Adipose tissue (tissue), 3 donors: Measurements from ENCODE around the gene TMEM223. TPM values are rescaled to one million over a fixed set of nuclear protein-coding genes. Genes with fewer than 3 reads are reported as not detected.
"Not testable (repeated sequence)": the region's sequence is repeated elsewhere in the genome, so short reads cannot be mapped to it uniquely, and the experiment has no call there.

Experiments used
- H3K27ac ChIP-seq: one replicate; pipeline ENCODE4 v1.5.1; 2013; ENCODE audit warnings: low read depth, low read length
- WGBS, 3 donors: extraction: QIAGEN DNeasy Blood & Tissue Kit; methylation state at CpG; one replicate each; pipeline ENCODE4 v1.1.7; 2013; 5-methylcytosine and 5-hydroxymethylcytosine counted together
- polyA plus RNA-seq, 3 donors: library from polyadenylated mRNA; stranded (reverse); fragments of 200-250 nt; gene quantifications; one replicate each; pipeline ENCODE4 v1.2.3, GENCODE V29; 2013
- donor health status: healthy with polysubstance abuse.
- donor health status: Bipolar disorder and iron deficiency.
- donor health status: healthy.

Gene TMEM223
- 10 to 100 TPM; 16.2 to 19.9 (median 19.3) TPM for polyA plus RNA-seq

DNA sequence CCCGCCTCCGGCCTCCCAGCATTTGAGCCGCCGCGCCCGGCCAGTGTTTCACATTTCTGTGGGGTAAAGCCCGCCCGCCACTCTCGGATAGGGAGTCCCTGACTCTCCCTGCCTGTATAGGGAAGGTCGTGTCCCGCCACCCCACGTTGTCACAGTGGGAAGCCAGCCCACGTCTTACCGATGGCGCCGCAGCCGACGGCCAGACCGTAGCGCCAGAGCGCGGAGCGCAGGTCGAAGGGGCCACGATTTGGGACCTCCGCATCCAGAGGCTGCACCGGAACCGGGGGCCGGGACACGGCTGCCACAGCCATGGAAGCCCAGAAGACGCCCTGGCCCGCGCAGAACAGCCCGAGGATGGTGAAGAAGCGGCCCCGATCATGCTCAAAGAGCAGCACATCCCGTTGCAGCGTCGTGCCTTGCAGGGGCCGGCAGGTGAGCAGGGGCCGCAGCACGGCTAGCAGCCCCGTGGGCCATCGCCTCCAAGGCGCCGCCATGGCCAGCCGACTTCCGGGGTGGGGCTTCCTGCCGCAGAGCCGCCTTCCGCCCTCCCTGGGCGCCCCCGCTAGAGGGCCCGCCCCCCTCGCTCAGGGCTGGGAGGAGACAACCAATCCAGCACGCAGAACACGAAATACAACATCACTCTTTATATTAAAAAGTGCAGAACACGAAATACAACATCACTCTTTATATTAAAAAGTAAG, at the start of gene TMEM223:
TMEM223 (minus strand) TSS at position 506 of the 701 bp plus-strand sequence; CDS start at position 494, 12 bp downstream.
- H3K27ac ChIP-seq, result no peak within 1 kb of the TSS
- 0% methylated on average over 57 to 58 of the region's 58 CpGs for WGBS, 3 donors

GRCh38 chr11:62840721-62841360, 49.0 kb upstream of the TMEM223 start:
- WGBS, 3 donors, result 1 to 2% (median 1%) methylated on average over 41 of the region's 41 CpGs
- H3K27ac ChIP-seq, result peak overlapping the region; percentile 72

- WGBS, 3 donors, result 0 to 1% (median 1%) methylated on average over 52 to 62 of the region's 62 CpGs
Observed at GRCh38 chr11:62839050-62839945, 47.5 kb upstream of the TMEM223 start, which contains the start of gene WDR74. Gene WDR74, minus strand, starts transcription at chr11:62839590. Its CDS starts 20 bp downstream, at chr11:62839570.

DNA sequence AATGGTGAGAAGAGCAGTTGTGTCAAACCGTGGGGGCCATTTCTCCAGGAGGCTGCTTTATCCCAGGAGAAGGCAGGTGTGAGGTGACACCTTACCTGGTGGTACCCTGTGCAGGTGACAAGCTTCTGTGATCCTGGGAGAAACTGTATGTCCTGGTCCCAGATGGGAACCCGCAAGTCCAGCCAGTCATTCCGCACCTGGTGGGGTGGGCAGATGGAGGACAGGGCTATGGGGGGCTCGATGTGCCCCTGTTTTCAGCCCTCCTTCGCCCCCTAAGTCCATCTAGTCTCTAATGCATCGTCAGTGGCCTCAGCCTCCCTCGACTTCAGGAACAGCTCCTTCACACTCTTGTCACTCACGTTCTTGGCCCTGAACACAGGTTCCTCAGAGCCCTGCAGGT, 43.5 kb upstream of the TMEM223 start:
- no peak overlapping the region for H3K27ac ChIP-seq
- WGBS, 3 donors, result 78 to 87% (median 84%) methylated on average over 8 of the region's 8 CpGs

More at GRCh38 chr11:62839050-62839945, 47.5 kb upstream of the TMEM223 start, which contains the start of gene WDR74:
- peak within 1 kb of the TSS; percentile 77 for H3K27ac ChIP-seq

- H3K27ac ChIP-seq, result peak within 1 kb of the TSS; percentile 96
- 7 to 14% (median 12%) methylated on average over 40 of the region's 40 CpGs for WGBS, 3 donors
Observed at GRCh38 chr11:62832336-62833234, 40.8 kb upstream of the TMEM223 start, which contains the start of gene TEX54. Gene TEX54, minus strand, starts transcription at chr11:62832841.

DNA sequence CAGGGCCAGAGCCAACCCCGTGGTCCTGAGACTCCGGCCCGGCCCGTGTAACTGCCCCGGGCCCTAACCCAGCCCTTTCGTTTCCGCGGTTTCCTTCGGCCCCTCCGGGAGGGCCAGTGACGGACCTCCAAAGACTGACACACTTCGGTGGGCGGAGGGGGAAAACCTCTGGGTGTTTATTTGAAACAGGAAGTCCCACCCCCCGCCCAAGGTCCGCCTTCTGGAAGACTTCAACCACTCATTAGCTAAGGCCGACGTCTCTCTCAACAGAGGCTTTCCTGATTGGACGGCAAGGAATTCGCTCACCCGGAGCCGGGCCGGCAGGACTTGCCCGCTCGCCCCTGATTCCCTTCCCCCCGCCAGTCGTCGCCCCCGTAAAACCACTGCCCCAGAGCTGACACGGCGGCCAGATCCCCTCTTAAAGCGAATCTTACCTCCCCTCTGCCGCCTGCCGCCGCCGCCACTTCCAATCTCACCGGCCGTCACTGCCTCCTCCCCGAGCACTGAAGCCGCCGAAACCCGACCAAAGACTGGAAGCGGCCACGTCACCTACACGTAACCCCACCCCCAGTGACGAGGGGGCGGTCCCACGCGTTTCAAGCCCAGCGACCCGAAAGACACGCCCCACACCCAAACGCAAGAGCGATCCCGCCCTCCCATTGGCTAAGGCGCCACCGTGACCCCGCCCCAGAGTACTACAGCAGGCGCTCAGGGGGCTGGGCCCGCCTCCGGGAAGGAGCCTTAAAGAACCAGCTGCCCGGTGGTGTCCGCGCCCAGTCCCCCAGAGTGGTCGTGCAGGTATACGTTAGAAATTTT, 39.9 kb upstream of the TMEM223 start, which contains the start of gene STX5:
STX5 (minus strand) TSS at position 532 of the 816 bp plus-strand sequence. CDS start 808 bp downstream, outside the sequence.
- peak within 1 kb of the TSS; percentile 96 for H3K27ac ChIP-seq
- 1% methylated on average over 65 of the region's 65 CpGs for WGBS, 3 donors

GRCh38 chr11:62830904-62831519, 39.2 kb upstream of the TMEM223 start:
- WGBS, 3 donors, result 0 to 1% (median 1%) methylated on average over 33 of the region's 33 CpGs
- H3K27ac ChIP-seq, result peak overlapping the region; percentile 96

GRCh38 chr11:62828130-62828529, 36.3 kb upstream of the TMEM223 start:
- not testable (repeated sequence) for H3K27ac ChIP-seq
- WGBS, 3 donors, result 94 to 98% (median 95%) methylated on average over 8 of the region's 8 CpGs

GRCh38 chr11:62823677-62824076, 31.9 kb upstream of the TMEM223 start:
- no peak overlapping the region for H3K27ac ChIP-seq
- WGBS, 3 donors, result 93 to 96% (median 96%) methylated on average over 3 of the region's 3 CpGs

DNA sequence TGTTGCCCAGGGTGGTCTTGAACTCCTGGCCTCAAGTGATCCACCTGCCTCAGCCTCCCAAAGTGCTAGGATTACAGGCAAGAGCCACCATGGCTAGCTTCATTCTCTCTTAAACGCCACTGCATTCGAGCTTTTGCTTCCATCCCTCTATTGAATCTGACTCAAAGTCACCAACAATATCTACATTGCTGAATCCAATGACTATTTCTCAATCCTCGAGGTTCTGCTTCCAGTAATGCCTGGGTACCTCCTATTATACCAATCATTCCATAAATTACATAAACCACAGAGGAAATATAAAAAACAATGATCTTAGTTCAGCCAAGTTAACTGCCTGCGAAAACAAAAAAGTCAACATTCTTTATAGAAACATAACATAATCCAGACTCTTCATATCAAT, 25.3 kb upstream of the TMEM223 start:
- no peak overlapping the region for H3K27ac ChIP-seq
- 81 to 93% (median 84%) methylated on average over 4 of the region's 4 CpGs for WGBS, 3 donors

DNA sequence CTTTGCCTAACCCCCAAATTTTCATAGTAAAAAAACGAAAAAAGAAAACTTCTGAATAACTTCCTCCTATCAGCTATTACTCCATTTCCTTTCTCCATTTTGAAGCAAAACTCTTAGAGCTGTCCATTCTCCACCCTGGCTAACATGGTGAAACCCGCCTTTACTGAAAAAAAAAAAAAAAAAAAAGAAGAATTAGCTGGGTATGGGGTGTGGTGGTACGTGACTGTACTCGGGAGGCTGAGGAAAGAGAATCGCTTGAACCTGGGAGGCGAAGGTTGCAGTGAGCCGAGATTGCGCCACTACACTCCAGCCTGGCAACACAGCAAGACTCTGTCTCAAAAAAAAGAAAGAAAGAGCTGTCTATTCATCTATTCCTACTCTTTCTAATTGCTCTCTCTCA, 24.8 kb upstream of the TMEM223 start:
- 59 to 91% (median 63%) methylated on average over 8 of the region's 8 CpGs for WGBS, 3 donors
- H3K27ac ChIP-seq, result no peak overlapping the region

DNA sequence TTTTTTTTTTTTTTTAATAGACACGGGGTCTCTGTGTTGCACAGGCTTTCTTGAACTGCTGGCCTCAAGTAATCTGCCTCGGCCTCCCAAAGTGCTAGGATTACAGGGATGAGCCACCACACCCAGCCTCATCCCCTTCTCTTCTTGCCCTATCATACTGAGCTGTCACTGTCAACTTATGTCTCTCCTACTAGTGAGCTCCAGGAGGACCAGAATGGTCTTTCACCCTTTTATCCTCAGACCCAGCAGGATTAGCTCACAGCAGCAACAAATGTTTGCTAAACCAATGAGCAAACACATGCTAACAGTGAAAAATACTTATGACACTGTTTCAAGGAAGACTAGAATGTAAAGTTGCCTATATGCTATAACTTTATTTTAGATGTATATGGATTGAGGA, 19.9 kb upstream of the TMEM223 start:
- 79 to 84% (median 80%) methylated on average over 2 of the region's 2 CpGs for WGBS, 3 donors

GRCh38 chr11:62810748-62811147, 18.9 kb upstream of the TMEM223 start:
- H3K27ac ChIP-seq, result no peak overlapping the region
- WGBS, 3 donors, result 22 to 39% (median 25%) methylated on average over 1 of the region's 1 CpG

More for the DNA sequence above, 19.9 kb upstream of the TMEM223 start:
- H3K27ac ChIP-seq, result no peak overlapping the region

DNA sequence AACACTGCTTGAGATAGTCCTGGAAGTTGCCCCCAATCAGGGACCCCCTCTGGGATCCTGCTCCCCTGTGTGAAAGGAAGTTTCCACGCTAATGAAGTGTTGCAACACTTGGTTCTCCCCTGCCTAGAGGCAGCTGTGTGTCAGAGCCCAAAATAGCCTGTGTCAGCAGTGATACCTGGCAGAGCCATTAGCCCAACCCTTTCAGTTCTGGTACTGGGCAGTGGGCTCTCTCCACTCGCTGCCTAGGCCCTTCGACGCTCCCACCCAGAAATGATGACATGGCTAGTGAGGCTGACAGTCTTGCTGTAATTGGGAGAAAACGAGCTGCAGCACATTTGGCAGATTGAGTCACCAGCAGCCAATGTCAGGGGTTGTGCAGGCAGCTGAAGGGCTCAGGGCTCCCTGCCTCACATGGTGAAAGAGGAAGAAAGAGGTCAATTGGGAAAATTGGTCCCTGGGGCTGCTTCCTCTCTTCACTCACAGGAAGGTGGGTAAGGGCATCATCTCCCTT, 14.9 kb upstream of the TMEM223 start:
- no peak overlapping the region for H3K27ac ChIP-seq
- WGBS, 3 donors, result 38 to 74% (median 45%) methylated on average over 5 of the region's 5 CpGs

GRCh38 chr11:62805961-62806441, 14.2 kb upstream of the TMEM223 start:
- no peak overlapping the region for H3K27ac ChIP-seq
- 25 to 30% (median 27%) methylated on average over 12 of the region's 12 CpGs for WGBS, 3 donors
